Posterior vena cava (tissue), 2 donors: ENCODE measurements around the gene SEMA4C. TPM values are rescaled to one million over a fixed set of nuclear protein-coding genes. Genes with fewer than 3 reads are reported as not detected.
A peak's percentile ranks its signal among the peaks of the same experiment; 100 is the strongest.

Experiments used
- DNase-seq: peaks from one replicate; pipeline ENCODE4 v3.0.0-alpha.2; 2020; ENCODE audit warnings: low spot score
- intact Hi-C, 2 donors: fragments of 100-400 bp; cut with DNase I; formaldehyde crosslinking; loops; one replicate each; pipeline versions ENCODE4 v1.14.1 to v1.14.2; 2022 to 2023
- total RNA-seq, 2 donors: library from RNA; stranded (reverse); fragmentation: NEBNext Ultra II Directional; extraction: Animal tissue kit (Norgen Biotek cat#: 25700); gene quantifications; one replicate each; pipeline ENCODE4 v1.2.1, GENCODE V29; 2021
- donor health status: DM: yes; HTN: yes; CAD: no.
- donor health status: DM: yes; HTN: yes; CAD: no.

SEMA4C gene
- total RNA-seq, 2 donors from 2014 or later = 35.0 to 41.6 TPM

DNA sequence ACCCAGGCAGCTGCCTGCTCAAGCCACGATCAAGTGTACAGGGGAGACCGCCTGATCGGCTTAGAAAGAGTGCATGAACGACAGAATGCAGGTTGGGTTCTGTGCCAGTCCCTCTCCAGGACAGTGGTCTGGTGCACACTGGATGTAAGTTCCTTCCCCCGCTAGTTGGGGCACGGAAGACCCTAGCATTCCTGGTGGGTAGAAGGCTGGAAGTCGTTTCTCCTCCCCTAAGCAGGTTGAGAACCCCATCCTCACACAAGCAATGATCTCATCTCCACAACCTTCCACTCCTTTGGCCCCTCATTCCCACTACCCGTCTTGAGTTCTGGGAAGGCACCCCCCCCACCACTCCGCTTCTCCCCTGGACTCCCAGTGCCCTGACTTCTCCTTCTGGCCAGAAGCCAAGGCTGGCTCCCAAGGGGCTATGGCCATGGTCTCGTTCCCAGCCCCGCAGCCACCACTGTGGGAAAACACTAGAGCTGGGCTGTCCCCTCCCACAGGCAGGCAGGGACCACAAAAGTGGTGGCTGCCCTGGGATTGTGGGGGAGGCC, 10.7 kb downstream of the SEMA4C start:
- intact Hi-C loops = loop anchor here in 1 of 2 donors (2.0 kb wide), 1 partner anchor 92 kb away; no protein-coding TSS in a partner anchor
- DNase-seq = no peak

DNA sequence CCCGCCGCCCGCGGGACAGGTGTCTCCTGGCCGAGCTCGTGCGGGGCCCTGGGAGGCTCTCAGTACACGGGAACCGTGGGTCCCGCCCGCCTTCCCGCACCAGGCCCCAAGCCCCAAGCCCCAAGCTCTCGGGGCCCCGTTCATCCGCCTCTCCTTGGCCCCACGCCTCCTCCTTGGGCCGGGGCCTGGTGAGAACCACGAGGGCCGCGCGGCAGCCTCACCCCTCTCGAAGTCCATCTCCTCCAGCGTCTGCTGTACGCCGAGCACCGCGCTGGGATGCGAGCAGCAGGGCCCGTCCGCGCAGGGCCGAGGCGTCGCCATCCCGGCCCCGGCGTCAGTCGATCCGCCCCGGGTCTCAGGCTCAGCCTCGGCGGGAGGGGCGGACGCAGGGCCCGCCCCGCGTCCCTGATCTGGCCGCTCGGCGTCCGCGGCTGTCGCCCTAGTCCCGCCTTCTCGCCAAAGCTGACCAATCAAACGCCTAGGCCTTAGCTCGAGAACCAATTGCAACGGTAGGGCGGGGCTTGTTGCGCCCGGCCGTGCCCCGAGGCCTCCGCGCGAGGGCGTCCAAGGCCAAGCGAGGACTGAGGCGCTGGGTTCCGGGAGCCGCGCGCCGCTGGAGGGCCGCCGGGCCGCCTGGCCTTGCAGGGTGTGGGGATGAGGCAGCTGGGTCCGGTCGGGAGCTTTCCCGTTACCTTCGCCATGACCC, 12.1 kb downstream of the SEMA4C start, which contains the start of gene ANKRD39:
TSS of gene ANKRD39 (minus strand) at position 350 of the 706 bp plus-strand sequence. CDS start at position 321, 29 bp downstream.
- intact Hi-C loops = loop anchor here (2.0 kb wide), 2 partner anchors 91 to 93 kb away; no protein-coding TSS in a partner anchor

GRCh38 chr2:96856776-96857666, 12.9 kb downstream of the SEMA4C start:
- intact Hi-C loops = loop anchor here in 1 of 2 donors (2.0 kb wide), 1 partner anchor 92 kb away; no protein-coding TSS in a partner anchor
- no peak for DNase-seq

More for the DNA sequence above, 12.1 kb downstream of the SEMA4C start, which contains the start of gene ANKRD39:
- peak; percentile 99 for DNase-seq

GRCh38 chr2:96853321-96853720, 16.6 kb downstream of the SEMA4C start:
- DNase-seq = no peak
- intact Hi-C loops = no loop called here

- no peak for DNase-seq
- intact Hi-C loops = no loop called here
These were observed 17.2 kb downstream of the SEMA4C start for GRCh38 chr2:96852667-96853066.

- no peak for DNase-seq
- intact Hi-C loops = no loop called here
These were observed 21.6 kb downstream of the SEMA4C start for GRCh38 chr2:96848264-96848663.

DNA sequence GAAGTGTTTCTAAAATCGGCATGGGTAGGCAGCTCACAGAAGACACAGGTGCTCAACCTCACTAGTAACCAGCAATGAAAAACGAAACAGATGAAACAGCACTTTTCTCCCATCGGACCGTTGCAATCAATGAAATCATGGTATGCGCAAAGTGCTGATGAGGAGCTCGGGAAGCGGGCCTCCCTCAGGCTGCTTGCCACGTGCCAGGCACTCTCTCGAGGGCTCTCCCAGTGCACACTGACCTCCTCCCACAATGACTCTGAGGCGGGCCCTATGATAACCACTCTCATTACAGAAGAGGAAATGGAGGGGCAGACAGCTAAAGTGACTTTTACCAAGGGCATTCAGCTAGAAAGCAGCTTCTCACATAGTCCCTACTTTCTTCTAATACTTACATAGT, 22.3 kb downstream of the SEMA4C start:
- intact Hi-C loops = no loop called here
- no peak for DNase-seq

GRCh38 chr2:96846825-96847224, 23.1 kb downstream of the SEMA4C start:
- DNase-seq = no peak
- intact Hi-C loops = no loop called here

GRCh38 chr2:96844405-96844808, 25.5 kb downstream of the SEMA4C start:
- intact Hi-C loops = no loop called here
- no peak for DNase-seq

DNA sequence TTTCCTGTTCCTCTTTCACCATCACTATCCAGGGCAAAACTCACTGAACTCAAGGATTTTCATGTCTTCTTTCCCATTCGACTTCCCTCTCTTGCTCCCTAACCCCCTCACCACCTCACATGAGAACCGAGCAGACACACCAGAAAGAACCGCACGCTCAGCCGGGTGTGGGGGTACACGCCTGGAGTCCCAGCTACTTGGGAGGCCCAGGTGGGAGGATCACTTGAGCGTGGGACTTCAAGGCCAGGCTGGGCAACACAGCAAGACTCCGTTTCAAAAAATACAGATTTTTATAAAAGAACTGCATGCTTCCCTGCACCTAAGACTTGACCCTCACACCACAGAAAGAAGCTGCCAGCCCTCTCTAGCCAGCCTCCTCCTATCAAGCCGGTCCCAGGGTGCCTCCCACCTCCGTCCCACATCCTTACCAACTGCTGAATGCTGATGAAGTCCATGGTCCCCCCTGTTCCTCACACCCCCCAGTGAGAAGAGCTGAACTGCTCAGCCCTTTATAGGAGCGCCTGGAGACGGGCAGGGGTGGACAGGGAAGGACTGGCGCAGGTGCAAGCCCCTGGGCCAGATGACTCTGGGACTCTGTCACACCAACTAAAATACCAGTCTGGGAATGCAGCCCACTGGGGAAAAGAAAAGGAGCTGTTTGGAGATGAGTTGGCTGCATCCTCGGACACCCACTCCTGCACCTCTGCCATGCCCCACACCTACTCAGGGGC, 26.2 kb downstream of the SEMA4C start, which contains the start of gene ANKRD23:
TSS of gene ANKRD23 (minus strand) at position 484 of the 731 bp plus-strand sequence. CDS start at position 455, 29 bp downstream.
- intact Hi-C loops = no loop called here
- DNase-seq = no peak

DNA sequence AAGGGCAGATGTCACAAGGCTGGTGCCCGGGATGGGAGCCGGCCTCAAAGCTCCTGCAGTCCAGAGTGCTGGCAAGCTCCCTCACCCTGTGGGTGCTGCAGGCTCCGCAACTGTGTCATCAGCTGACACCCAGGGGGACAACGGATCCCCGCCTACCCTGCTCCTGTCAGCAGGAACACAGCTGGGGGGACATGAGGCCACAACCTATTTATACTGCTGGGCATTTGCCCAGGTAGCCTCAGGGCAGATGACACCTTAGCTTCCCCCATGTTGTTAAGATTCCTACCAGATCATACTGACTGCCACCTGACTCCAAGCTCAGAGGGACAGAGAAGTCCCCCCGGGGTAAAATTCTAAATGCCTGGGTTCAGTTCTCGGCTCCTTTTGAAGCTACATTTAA, 27.3 kb downstream of the SEMA4C start:
- intact Hi-C loops = no loop called here
- DNase-seq = no peak

GRCh38 chr2:96841701-96842495, 28.0 kb downstream of the SEMA4C start:
- intact Hi-C loops = no loop called here
- DNase-seq = no peak

- intact Hi-C loops = no loop called here
- DNase-seq = no peak
These were observed 29.7 kb downstream of the SEMA4C start for GRCh38 chr2:96839875-96840850.

GRCh38 chr2:96839293-96839874, 30.5 kb downstream of the SEMA4C start:
- intact Hi-C loops = no loop called here
- DNase-seq = no peak

GRCh38 chr2:96838345-96839292, 31.3 kb downstream of the SEMA4C start:
- DNase-seq = no peak
- intact Hi-C loops = no loop called here

- DNase-seq = no peak
- intact Hi-C loops = no loop called here
These were observed 32.3 kb downstream of the SEMA4C start for GRCh38 chr2:96837575-96837974.
